ENCODE results near the gene TEX264.
A peak's percentile ranks its signal among the peaks of the same experiment; 100 is the strongest.
"Not testable (repeated sequence)": the region's sequence is repeated elsewhere in the genome, so short reads cannot be mapped to it uniquely, and the experiment has no call there.

Gene TEX264

GRCh38 chr3:51712963-51713362 is 41.9 kb downstream of the TEX264 start:
- no peak for DNase-seq (ENCODE audit: low read depth in 4 of 4, low spot score in 1 of 4)

- DNase-seq (ENCODE audit: low read depth in 4 of 4, low spot score in 1 of 4) = no peak
Measured at GRCh38 chr3:51715231-51715976, 44.4 kb downstream of the TEX264 start.

GRCh38 chr3:51715977-51716294 is 44.9 kb downstream of the TEX264 start:
- no peak for DNase-seq (ENCODE audit: low read depth in 4 of 4, low spot score in 1 of 4)

- DNase-seq (ENCODE audit: low read depth in 4 of 4, low spot score in 1 of 4) = no peak
Measured at GRCh38 chr3:51716805-51717204, 45.8 kb downstream of the TEX264 start.

GRCh38 chr3:51717446-51717845 is 46.4 kb downstream of the TEX264 start:
- DNase-seq (ENCODE audit: low read depth in 4 of 4, low spot score in 1 of 4) = no peak

- DNase-seq (ENCODE audit: low read depth in 4 of 4, low spot score in 1 of 4) = no peak
Measured at GRCh38 chr3:51717947-51718346, 46.9 kb downstream of the TEX264 start.

GRCh38 chr3:51718547-51719409 is 47.7 kb downstream of the TEX264 start:
- DNase-seq (ENCODE audit: low read depth in 4 of 4, low spot score in 1 of 4) = peak in 2 of 4 experiments; percentile 20 to 59

GRCh38 chr3:51719410-51720025 is 48.5 kb downstream of the TEX264 start:
- DNase-seq (ENCODE audit: low read depth in 4 of 4, low spot score in 1 of 4) = no peak

GRCh38 chr3:51720292-51721061 is 49.4 kb downstream of the TEX264 start:
- DNase-seq (ENCODE audit: low read depth in 4 of 4, low spot score in 1 of 4) = no peak

- no peak for DNase-seq (ENCODE audit: low read depth in 4 of 4, low spot score in 1 of 4)
Measured at GRCh38 chr3:51721062-51721745, 50.2 kb downstream of the TEX264 start.

GRCh38 chr3:51722362-51722761 is 51.3 kb downstream of the TEX264 start:
- DNase-seq (ENCODE audit: low read depth in 4 of 4, low spot score in 1 of 4) = no peak

- DNase-seq (ENCODE audit: low read depth in 4 of 4, low spot score in 1 of 4) = no peak
Measured at GRCh38 chr3:51727500-51727899, 56.4 kb downstream of the TEX264 start.

- DNase-seq (ENCODE audit: low read depth in 4 of 4, low spot score in 1 of 4) = no peak
Measured at GRCh38 chr3:51729042-51729633, 58.1 kb downstream of the TEX264 start.

- no peak for DNase-seq (ENCODE audit: low read depth in 4 of 4, low spot score in 1 of 4)
Measured at GRCh38 chr3:51733859-51734571, 63.0 kb downstream of the TEX264 start.

- DNase-seq (ENCODE audit: low read depth in 4 of 4, low spot score in 1 of 4) = no peak
Measured at GRCh38 chr3:51734572-51734907, 63.5 kb downstream of the TEX264 start.

GRCh38 chr3:51735039-51735438 is 64.0 kb downstream of the TEX264 start:
- no peak for DNase-seq (ENCODE audit: low read depth in 4 of 4, low spot score in 1 of 4)

GRCh38 chr3:51735950-51736349 is 64.9 kb downstream of the TEX264 start:
- no peak for DNase-seq (ENCODE audit: low read depth in 4 of 4, low spot score in 1 of 4)

- DNase-seq (ENCODE audit: low read depth in 4 of 4, low spot score in 1 of 4) = no peak
Measured at GRCh38 chr3:51739110-51739509, 68.1 kb downstream of the TEX264 start.

- not testable (repeated sequence) for DNase-seq (ENCODE audit: low read depth in 4 of 4, low spot score in 1 of 4)
Measured at GRCh38 chr3:51742320-51742719, 71.3 kb downstream of the TEX264 start.

GRCh38 chr3:51742978-51743377 is 71.9 kb downstream of the TEX264 start:
- DNase-seq (ENCODE audit: low read depth in 4 of 4, low spot score in 1 of 4) = not testable (repeated sequence)

Data from stimulated activated CD4-positive, alpha-beta T cell treated with anti-CD3 and anti-CD28 coated beads, Interleukin-1b, Interleukin-23, amount 100 ng/mL, for 24 hours (primary cell).